Measurements from ENCODE around the gene DEFB116.
"Not testable (repeated sequence)": the region's sequence is repeated elsewhere in the genome, so short reads cannot be mapped to it uniquely, and the experiment has no call there.

DNA sequence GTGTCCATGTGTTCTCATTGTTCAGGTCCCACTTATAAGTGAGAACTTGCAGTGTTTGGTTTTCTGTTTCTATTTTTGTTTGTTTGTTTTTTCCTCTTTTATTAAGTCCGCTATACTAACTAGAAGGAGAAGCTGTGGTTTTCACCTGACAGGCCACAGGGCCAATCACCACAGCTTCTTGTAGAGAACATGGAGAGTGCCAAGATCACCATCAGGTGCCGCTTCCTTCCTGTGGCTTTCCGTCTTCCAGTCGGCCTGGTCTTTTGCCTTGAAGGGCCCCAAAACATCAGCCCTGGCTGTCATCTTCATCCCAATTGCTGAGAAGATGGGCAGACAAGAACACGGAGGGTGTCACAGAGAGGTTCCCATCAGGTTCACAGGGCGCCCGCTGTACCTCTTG, 23.4 kb downstream of the DEFB116 start:
- TF ChIP-seq, protein P1, sequence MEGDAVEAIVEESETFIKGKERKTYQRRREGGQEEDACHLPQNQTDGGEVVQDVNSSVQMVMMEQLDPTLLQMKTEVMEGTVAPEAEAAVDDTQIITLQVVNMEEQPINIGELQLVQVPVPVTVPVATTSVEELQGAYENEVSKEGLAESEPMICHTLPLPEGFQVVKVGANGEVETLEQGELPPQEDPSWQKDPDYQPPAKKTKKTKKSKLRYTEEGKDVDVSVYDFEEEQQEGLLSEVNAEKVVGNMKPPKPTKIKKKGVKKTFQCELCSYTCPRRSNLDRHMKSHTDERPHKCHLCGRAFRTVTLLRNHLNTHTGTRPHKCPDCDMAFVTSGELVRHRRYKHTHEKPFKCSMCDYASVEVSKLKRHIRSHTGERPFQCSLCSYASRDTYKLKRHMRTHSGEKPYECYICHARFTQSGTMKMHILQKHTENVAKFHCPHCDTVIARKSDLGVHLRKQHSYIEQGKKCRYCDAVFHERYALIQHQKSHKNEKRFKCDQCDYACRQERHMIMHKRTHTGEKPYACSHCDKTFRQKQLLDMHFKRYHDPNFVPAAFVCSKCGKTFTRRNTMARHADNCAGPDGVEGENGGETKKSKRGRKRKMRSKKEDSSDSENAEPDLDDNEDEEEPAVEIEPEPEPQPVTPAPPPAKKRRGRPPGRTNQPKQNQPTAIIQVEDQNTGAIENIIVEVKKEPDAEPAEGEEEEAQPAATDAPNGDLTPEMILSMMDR (IDR thresholded peaks at IDR 0.05; ENCODE audit: insufficient read depth, low read depth, low read length): not testable (repeated sequence)
- not testable (repeated sequence) for TF ChIP-seq EZH2 (IDR thresholded peaks at IDR 0.05; ENCODE audit: insufficient read depth, low read length)

Measured in astrocyte (in vitro differentiated cells and primary cell).